ENCODE data around the gene DIRAS2.
A peak's percentile ranks its signal among the peaks of the same experiment; 100 is the strongest.

The DIRAS2 gene

DNA sequence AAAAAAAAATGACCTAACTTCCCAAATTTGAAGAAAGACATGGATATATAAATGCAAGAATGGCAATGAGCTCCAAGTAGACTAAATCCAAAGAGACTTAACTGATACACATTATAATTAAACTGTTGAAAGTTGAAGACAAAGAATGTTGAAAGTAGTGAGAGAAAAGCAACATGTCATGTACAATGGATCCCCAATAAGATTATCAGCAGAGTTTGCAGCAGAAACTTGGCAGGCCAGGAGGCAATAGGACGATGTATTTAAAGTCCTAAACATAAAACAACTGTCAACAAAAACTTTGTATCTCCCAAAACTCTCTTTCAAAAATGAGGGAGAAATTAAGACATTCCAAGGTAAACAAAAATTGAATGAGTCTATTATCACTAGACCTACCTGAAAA, 8.6 kb upstream of the DIRAS2 start:
- FAIRE-seq (no peak), DNase-seq (ENCODE audit: insufficient read length, low spot score) (no peak)
- no peak for TF ChIP-seq POU2F2 (IDR thresholded peaks at IDR 0.05; ENCODE audit: low read depth, low read length)
- no peak for TF ChIP-seq TAF1 (IDR thresholded peaks at IDR 0.05; ENCODE audit: low read depth, low read length)
- no peak for TF ChIP-seq PAX5 (IDR thresholded peaks at IDR 0.05; ENCODE audit: insufficient read depth, low read length, severe bottlenecking)
- no peak for TF ChIP-seq POLR2A (IDR thresholded peaks at IDR 0.05; ENCODE audit: low read depth, low read length)
- TF ChIP-seq POLR2AphosphoS5 (IDR thresholded peaks at IDR 0.05; ENCODE audit: low read depth, low read length): no peak
- no peak for TF ChIP-seq SPI1 (IDR thresholded peaks at IDR 0.05; ENCODE audit: low read depth, low read length)

DNA sequence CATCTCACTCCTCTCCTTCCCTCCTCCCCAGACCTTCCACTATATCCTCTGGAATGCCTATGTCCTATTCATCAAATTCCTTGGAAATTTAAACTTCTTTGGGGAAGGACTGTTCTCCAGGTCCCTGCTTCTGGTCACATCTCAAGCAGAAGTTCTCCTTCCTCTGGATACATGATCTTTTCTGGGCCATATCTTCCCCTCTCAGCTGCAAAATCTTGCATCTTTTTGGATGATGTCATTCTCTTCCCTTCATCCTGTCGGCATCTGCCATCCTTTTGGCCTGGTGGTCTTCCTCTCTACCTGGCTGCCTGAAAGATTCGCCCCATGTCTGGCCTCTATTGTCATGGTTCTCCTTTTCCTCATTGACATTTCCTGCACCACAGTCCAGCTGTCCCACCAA, 5.2 kb upstream of the DIRAS2 start:
- DNase-seq (ENCODE audit: insufficient read length, low spot score): no peak
- FAIRE-seq: no peak
- no peak for TF ChIP-seq PAX5 (IDR thresholded peaks at IDR 0.05; ENCODE audit: insufficient read depth, low read length, severe bottlenecking)
- TF ChIP-seq SPI1 (IDR thresholded peaks at IDR 0.05; ENCODE audit: low read depth, low read length): no peak
- no peak for TF ChIP-seq POLR2AphosphoS5 (IDR thresholded peaks at IDR 0.05; ENCODE audit: low read depth, low read length)
- no peak for TF ChIP-seq POU2F2 (IDR thresholded peaks at IDR 0.05; ENCODE audit: low read depth, low read length)
- TF ChIP-seq TAF1 (IDR thresholded peaks at IDR 0.05; ENCODE audit: low read depth, low read length): no peak

DNA sequence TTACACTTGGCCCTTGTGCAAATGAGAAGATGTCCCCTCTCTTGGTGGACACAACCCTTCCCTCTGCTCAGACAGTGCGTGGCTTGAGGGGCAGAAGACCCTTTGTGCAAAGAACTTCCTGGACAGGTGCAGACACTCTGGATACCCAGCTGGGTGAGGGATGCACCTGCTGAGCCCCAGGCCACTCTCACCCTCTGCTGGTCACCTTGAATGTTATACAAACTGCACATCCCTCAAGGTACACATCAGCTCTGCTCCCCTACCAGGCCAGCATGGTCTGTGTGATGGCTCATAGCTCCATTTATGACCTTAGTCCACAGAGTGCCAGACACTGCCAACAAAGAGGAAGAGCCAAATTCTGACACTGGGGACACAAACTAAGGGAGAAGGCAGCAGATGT, 3.1 kb upstream of the DIRAS2 start:
- no peak for TF ChIP-seq SPI1 (IDR thresholded peaks at IDR 0.05; ENCODE audit: low read depth, low read length)
- no peak for TF ChIP-seq POLR2A (IDR thresholded peaks at IDR 0.05; ENCODE audit: low read depth, low read length)
- no peak for TF ChIP-seq POU2F2 (IDR thresholded peaks at IDR 0.05; ENCODE audit: low read depth, low read length)
- no peak for TF ChIP-seq TAF1 (IDR thresholded peaks at IDR 0.05; ENCODE audit: low read depth, low read length)
- no peak for TF ChIP-seq PAX5 (IDR thresholded peaks at IDR 0.05; ENCODE audit: insufficient read depth, low read length, severe bottlenecking)
- TF ChIP-seq POLR2AphosphoS5 (IDR thresholded peaks at IDR 0.05; ENCODE audit: low read depth, low read length): no peak
- DNase-seq (ENCODE audit: insufficient read length, low spot score) (no peak), FAIRE-seq (peak; percentile 35)

DNA sequence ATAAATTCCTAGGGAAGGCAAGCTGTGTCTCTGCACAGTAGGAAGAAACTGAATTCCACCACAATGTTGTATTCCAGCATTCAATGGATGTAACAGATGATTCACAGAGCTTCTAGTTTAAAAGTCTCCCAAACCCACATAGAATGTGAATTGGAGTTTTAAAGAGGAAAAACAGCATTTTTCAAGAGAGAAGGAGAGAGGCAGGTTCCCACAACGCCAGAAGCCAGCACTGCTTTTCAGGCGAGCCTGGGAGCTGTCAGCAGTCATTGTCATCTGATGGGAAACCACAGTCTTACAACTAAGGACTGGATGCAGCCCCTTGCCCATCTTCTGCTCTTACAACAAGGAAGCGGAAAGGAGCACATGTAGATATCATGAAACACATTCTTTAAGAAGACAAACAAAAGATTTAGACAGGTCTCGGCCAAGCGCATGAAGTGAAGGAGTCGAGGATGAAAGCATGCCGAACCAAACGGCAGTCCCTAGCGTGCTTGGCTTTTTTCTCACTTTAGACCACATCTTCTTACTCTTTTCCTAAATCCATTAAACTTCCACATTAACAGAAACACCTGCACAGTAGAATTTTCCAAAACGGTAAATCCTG, 638 bp downstream of the DIRAS2 start:
- no peak for DNase-seq (ENCODE audit: insufficient read length, low spot score)
- FAIRE-seq: no peak
- TF ChIP-seq POLR2A (IDR thresholded peaks at IDR 0.05; ENCODE audit: low read depth, low read length): no peak
- TF ChIP-seq SPI1 (IDR thresholded peaks at IDR 0.05; ENCODE audit: low read depth, low read length): no peak
- no peak for TF ChIP-seq POLR2AphosphoS5 (IDR thresholded peaks at IDR 0.05; ENCODE audit: low read depth, low read length)
- no peak for TF ChIP-seq PAX5 (IDR thresholded peaks at IDR 0.05; ENCODE audit: insufficient read depth, low read length, severe bottlenecking)
- TF ChIP-seq TAF1 (IDR thresholded peaks at IDR 0.05; ENCODE audit: low read depth, low read length): no peak
- no peak for TF ChIP-seq POU2F2 (IDR thresholded peaks at IDR 0.05; ENCODE audit: low read depth, low read length)

DNA sequence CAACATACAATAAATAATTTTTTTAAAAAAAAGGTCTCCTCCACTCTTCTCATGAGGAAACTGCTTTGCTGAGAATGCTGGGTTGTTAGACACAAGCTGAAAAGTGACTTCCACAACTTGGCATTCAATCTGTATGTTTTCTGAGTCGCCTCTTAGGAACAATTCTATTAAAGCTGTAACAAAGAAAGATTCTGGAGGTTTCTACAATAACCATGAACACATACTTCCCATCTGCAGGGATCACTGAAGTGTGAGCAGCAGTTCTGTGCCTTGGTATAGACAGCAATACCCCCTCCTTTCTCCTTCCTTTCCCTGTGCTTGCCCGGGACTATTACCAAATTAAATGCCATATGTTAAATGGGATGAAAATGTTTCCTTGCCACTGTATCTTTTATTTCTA, 1.5 kb downstream of the DIRAS2 start:
- FAIRE-seq: no peak
- no peak for TF ChIP-seq TAF1 (IDR thresholded peaks at IDR 0.05; ENCODE audit: low read depth, low read length)
- TF ChIP-seq SPI1 (IDR thresholded peaks at IDR 0.05; ENCODE audit: low read depth, low read length): no peak
- no peak for TF ChIP-seq POLR2A (IDR thresholded peaks at IDR 0.05; ENCODE audit: low read depth, low read length)
- no peak for TF ChIP-seq POU2F2 (IDR thresholded peaks at IDR 0.05; ENCODE audit: low read depth, low read length)
- no peak for TF ChIP-seq POLR2AphosphoS5 (IDR thresholded peaks at IDR 0.05; ENCODE audit: low read depth, low read length)
- no peak for TF ChIP-seq PAX5 (IDR thresholded peaks at IDR 0.05; ENCODE audit: insufficient read depth, low read length, severe bottlenecking)
- no peak for DNase-seq (ENCODE audit: insufficient read length, low spot score)

DNA sequence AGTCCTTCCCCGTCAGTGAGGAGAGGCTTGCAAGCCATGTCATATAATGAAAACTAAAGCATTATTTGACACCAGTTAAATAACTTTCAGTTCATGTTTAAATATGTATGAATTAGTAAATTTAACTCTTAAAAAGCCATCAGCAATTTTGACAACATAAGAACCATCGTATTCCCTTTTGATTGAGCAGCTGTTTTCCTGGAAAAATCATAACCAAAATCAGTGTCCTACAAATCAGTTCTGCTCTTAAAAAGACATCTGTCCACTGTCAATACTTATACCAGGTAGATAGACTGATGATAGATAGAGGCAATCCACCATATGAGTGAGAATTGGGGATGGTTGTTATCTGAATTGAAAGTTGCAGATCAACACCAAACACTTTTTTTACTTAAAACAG, 2.3 kb downstream of the DIRAS2 start:
- FAIRE-seq: no peak

DNA sequence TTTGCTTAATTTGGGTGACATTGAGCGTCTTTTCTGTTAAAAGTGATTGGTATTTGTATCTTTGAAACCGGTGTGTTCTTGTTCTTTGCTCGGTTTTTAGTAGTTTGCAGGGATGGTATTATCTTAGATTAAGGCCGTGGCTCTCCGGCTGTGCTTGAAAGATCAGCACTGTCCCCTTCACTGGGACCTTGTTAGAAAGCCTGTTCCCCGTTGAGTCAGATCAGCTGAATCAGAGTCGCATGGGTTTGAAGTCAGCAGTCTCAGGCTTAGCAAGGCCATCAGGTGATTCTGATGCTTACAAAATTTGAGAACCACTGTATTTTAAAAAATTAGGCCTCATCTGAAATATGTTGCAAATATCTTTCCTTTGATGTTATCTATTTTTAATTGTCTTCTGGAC, 5.0 kb downstream of the DIRAS2 start:
- no peak for DNase-seq (ENCODE audit: insufficient read length, low spot score)
- TF ChIP-seq TAF1 (IDR thresholded peaks at IDR 0.05; ENCODE audit: low read depth, low read length) (no peak), POU2F2 (IDR thresholded peaks at IDR 0.05; ENCODE audit: low read depth, low read length) (no peak), SPI1 (IDR thresholded peaks at IDR 0.05; ENCODE audit: low read depth, low read length) (no peak), POLR2A (IDR thresholded peaks at IDR 0.05; ENCODE audit: low read depth, low read length) (no peak), POLR2AphosphoS5 (IDR thresholded peaks at IDR 0.05; ENCODE audit: low read depth, low read length) (no peak), PAX5 (IDR thresholded peaks at IDR 0.05; ENCODE audit: insufficient read depth, low read length, severe bottlenecking) (no peak)
- no peak for FAIRE-seq

More for the DNA sequence above, 2.3 kb downstream of the DIRAS2 start:
- TF ChIP-seq POLR2A (IDR thresholded peaks at IDR 0.05; ENCODE audit: low read depth, low read length) (no peak), PAX5 (IDR thresholded peaks at IDR 0.05; ENCODE audit: insufficient read depth, low read length, severe bottlenecking) (no peak), TAF1 (IDR thresholded peaks at IDR 0.05; ENCODE audit: low read depth, low read length) (no peak), SPI1 (IDR thresholded peaks at IDR 0.05; ENCODE audit: low read depth, low read length) (no peak), POU2F2 (IDR thresholded peaks at IDR 0.05; ENCODE audit: low read depth, low read length) (no peak), POLR2AphosphoS5 (IDR thresholded peaks at IDR 0.05; ENCODE audit: low read depth, low read length) (no peak)
- no peak for DNase-seq (ENCODE audit: insufficient read length, low spot score)

GRCh38 chr9:90632647-90633207, 9.9 kb downstream of the DIRAS2 start:
- FAIRE-seq: no peak
- TF ChIP-seq TAF1 (IDR thresholded peaks at IDR 0.05; ENCODE audit: low read depth, low read length) (no peak), PAX5 (IDR thresholded peaks at IDR 0.05; ENCODE audit: insufficient read depth, low read length, severe bottlenecking) (no peak), POLR2A (IDR thresholded peaks at IDR 0.05; ENCODE audit: low read depth, low read length) (no peak), POU2F2 (IDR thresholded peaks at IDR 0.05; ENCODE audit: low read depth, low read length) (no peak), POLR2AphosphoS5 (IDR thresholded peaks at IDR 0.05; ENCODE audit: low read depth, low read length) (no peak), SPI1 (IDR thresholded peaks at IDR 0.05; ENCODE audit: low read depth, low read length) (no peak)
- no peak for DNase-seq (ENCODE audit: insufficient read length, low spot score)

- no peak for FAIRE-seq
- no peak for DNase-seq (ENCODE audit: insufficient read length, low spot score)
- TF ChIP-seq PAX5 (IDR thresholded peaks at IDR 0.05; ENCODE audit: insufficient read depth, low read length, severe bottlenecking) (no peak), POU2F2 (IDR thresholded peaks at IDR 0.05; ENCODE audit: low read depth, low read length) (no peak), TAF1 (IDR thresholded peaks at IDR 0.05; ENCODE audit: low read depth, low read length) (no peak), POLR2A (IDR thresholded peaks at IDR 0.05; ENCODE audit: low read depth, low read length) (no peak), SPI1 (IDR thresholded peaks at IDR 0.05; ENCODE audit: low read depth, low read length) (no peak), POLR2AphosphoS5 (IDR thresholded peaks at IDR 0.05; ENCODE audit: low read depth, low read length) (no peak)
Measured at GRCh38 chr9:90631964-90632363, 10.7 kb downstream of the DIRAS2 start.

All from GM12891 (cell line).